ENCODE results near the gene MAP3K14.

MAP3K14 gene

DNA sequence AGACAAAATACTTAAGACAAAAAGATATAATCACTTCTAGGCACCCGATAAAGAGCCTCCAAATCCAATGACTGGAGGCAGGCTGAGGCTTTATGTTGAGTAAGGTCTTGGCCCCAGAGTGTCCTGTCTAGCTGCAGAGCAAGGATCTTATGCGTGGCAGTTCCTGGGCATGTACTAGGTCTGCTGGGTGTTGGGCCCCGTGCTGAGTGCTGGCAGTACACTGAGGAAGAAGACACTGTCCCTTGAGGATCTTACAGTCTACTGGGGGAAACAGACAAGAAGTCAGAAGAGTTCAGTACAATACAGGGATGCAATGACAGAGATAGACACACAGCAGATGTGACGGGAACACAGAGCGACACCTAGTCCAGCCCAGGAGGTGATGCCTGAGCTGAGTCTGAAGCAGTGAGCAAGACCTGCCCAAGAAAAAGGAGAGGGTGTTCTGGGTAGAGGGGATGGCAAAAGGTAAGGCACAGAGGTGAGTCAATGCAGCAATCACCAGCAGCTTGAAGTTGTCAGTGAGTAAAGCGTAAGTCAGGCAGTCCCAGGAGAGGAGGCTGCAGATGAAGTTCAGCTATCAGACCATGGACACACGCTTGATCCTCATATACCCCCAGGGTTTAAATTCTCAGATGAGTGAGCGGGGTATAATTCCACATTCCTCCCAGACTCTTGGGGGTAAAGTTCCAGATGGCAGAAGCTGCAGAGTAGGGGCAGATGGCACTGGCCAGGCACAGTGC lies 18.1 kb downstream of the MAP3K14 start:
- no peak for DNase-seq

DNA sequence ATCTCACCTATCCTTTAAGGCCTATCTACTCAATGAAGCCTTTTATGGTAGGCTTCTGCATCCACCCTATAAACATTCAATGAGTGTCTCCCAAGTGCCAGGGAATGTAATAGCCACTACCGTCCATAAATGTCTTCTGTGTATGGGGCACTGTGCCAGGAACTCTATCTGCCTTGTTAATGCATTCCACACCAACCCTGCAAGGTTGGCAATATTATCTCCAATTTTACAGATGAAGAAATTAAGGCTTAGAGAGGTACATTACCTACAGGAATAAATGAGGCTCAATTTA lies 20.0 kb downstream of the MAP3K14 start:
- no peak for DNase-seq

DNA sequence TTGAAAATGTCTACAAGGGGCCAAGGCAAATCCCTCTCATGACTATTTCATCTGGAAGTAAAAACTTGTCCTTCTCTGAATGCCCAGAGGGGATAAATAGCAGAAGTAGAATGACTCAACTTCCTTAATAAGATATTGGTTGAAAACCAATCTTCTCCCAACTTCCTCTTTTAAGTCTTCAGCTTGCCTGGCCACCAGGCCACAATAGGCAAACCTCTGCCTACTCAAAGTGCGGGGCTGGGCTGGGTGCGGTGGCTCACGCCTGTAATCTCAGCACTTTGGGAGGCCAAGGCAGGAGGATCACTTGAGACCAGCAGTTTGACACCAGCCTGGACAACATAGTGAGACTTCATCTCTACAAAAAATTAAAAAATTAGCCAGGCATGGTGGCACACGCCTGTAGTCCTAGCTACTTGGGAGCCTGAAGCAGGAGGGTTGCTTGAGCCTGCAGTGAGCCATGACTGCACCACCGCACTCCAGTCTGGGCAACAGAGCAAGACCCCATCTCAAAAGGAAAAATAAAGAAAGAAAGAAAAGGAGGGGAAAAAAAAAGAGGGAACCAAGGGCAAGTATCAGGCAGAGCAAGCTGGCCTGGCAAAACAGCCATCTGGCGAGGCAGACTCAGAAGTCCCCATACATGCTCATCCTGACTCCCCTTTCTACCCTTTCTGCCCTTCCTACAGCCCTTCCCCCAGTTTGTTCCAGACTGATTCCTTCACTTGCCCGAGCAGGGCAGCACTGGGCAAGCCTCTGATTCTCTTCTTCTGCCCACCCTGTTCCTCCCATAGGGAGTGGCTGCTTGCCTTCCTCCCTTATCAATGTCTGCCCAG lies 20.6 kb downstream of the MAP3K14 start:
- no peak for DNase-seq

DNA sequence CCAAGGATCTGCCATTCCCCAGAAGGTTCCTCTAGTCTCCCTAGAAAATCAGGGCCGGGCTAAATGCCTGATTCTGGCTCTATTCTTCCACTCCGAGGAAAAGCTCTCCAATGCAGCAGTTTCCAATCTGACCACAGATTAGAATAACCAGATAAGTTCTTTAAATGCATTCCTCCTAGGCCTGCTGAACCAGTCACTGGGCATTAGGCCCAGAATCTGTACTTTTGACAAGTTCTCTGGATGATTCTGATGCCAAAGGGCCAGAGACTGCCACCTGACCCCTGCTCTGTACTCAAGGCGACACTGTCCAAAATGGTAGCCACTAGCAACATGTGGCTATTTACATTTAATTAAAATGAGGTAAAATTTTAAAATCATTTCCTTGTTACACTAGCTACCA lies 22.3 kb downstream of the MAP3K14 start:
- DNase-seq: no peak

DNA sequence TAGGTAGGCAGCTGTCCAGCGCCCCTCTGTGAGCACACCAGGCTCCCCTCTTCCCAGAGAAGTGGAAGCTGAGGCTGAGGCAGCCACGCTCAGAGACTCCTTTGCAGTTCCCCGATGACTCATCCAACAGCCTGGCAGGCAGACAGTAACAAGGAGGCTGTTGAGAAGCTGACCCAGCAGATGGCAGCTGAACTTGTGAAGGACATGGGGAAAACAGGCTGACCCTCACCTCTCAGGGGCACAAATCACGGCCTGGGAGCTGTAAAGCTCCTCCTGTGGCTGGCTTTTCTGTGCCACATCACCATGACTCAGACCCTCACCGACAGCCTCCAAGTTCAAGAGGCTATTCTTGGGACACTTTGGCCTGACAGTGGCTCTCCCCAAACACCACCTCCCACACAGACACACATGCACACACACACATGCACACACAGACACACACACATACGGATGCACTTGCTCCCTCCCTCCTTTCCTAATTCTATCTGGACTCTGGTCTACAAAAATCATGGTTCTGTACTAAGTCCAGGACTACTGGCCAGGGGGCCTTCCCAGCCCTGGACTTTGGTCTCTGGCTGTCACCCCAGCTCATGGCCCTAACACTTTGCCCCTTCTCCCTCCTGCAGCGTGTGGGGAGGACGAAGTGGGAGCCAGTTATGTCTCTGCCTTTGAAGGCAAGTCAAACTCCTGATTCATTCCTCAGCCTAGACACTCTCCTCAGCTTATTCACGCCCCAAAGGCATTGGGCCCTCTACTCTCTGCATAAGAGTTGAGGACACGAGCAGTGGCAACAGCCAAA lies 23.2 kb downstream of the MAP3K14 start:
- no peak for DNase-seq

DNA sequence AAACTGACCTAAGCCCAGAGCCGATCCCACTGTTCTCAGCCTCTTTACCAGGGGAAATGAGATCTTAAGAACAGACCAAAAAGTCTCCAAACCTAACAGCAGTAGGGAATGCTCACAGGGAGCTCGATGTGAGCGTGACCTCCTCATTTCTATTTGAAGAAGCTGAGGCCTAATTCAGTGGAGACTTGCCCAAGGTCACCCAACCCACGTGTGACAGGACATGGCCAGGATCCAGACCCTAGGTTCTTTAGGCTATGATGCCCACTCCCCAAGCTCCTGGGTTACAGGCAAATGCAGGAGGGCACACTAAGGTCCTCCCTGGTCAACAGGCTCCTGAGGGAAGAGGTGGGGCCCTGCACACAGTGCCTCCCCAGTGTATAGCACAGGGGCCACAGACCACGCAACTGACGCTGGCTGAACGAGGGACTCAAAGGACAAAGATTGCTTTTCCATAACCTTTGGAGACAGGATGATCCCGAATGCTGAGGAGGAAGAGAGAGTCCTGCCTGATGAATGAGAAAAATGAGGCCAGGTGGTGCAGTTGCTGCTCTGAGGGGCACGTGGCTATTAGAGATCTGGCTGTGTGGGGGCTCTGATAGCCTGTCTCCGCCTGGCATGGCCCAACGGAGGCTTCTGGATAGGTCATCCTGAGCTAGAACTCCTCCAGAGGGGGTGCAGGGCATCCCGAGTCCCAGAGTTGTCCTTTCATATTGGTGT lies 24.0 kb downstream of the MAP3K14 start:
- no peak for DNase-seq

DNA sequence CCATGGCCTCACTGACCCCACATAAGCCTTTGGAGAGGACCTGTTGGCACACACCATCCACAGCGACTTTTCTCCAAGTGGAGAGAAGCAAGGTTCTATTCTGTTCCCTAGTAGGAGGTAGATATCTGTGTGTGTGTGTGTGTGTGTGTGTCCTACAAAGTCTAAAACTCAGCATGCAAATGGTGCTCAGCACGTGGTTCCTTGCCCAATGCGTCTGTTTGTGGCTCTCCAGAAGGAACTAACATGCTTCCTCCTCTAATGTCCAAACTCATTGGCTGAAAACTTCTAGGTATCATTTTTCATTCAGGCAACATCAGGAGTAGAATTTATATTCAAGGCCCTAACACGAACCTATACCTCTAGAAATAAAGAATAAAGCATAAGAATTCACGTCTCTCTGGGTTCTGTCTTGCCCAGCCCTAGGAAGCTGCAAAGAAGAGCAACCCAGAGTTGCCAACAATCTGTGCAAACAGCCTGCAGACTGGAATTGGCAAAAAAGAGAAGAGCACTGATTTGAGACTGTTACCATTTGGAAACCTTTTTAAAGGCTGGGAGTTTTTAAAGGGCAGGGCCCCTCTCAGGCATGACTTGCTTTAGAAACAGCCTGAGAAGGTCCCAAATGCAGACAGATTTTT lies 25.5 kb downstream of the MAP3K14 start:
- DNase-seq: no peak

DNA sequence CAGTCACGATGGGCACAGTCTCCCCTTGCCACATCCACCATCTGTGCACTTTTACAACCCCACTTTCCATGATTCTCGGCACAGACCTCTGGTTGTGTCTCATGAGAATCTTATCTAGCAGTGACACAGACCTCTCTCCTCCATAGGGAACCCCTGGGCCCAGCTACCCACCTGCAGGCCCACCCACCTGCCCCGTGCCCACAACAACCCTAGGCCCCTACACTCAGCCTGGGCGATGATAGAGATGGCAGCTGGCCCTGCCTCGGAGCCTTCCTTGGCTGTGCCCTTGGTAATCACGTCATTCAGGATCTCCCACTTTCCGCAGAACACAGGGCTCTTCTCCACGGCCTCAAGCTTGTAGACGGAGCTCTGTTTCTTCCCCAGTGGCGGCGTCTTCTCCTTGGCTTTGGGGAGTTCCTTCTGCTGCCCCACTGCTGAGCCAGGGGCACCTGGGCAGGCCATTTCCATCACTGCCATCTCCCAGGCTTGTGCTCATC lies 26.5 kb downstream of the MAP3K14 start:
- no peak for DNase-seq

DNA sequence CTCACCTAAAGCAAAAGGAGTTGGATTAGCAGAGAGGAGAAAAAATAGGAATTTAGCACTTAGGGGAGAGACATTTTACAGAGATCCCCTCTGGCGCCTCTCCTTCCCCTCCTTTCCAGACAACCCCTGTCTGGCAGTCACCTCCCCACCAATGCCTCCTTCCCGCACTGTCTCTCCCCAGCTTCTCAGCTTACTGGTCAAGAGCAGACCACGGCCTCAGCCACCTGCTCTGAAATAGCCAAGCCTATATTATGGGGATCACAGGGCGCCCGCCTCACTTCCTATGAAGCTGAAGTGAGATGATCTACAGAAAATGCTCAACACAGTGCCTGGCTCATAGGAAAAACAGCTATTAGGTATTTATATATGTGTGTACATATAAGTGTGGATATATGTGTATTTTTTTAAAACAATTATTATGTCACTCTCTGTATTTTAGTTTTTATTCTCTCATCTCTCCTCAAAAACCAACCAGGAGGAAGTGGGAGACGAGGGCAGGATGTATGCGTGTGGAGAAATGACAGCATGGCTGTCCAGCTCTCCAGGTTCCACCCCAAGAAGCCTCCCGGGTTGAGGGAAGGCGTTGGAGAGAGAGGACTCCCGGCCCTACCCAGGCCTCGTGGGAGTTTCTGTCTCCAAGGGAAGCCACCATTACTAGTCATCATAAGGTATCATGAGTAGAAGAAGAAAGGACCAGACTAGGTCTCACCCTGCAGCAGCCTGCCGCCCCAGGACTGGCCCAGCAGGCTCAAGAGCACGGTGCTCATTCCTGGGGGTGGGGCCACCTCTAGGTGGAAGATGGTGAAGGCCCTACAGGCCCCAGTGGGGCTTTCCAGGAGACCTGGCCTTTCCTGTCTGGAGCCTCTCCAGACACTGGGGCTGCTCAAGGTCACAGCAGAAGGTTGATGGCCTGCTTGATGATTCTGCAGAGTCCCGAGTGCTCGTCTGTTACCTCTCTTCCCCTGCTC lies 27.2 kb downstream of the MAP3K14 start:
- no peak for DNase-seq

DNA sequence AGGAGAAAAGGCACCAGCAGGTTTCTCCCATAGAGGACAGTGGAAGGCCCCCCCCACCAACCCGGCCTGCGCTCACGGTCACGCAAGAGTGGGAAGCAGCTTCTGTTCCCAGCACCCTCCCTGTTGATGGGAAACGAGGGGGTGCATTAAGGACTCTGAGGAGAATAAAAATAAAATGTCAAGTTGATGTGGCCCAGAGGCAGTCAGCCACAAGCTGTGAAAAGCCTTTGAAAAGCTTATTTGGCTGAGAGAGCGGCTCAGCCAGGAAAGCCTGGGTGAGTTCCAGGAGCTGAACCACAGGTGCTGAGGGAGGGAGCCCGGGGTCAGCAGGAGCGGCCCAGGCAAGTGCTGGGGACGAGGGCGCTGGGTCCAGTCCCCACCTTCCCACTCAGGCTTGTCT lies 28.0 kb downstream of the MAP3K14 start:
- no peak for DNase-seq

DNA sequence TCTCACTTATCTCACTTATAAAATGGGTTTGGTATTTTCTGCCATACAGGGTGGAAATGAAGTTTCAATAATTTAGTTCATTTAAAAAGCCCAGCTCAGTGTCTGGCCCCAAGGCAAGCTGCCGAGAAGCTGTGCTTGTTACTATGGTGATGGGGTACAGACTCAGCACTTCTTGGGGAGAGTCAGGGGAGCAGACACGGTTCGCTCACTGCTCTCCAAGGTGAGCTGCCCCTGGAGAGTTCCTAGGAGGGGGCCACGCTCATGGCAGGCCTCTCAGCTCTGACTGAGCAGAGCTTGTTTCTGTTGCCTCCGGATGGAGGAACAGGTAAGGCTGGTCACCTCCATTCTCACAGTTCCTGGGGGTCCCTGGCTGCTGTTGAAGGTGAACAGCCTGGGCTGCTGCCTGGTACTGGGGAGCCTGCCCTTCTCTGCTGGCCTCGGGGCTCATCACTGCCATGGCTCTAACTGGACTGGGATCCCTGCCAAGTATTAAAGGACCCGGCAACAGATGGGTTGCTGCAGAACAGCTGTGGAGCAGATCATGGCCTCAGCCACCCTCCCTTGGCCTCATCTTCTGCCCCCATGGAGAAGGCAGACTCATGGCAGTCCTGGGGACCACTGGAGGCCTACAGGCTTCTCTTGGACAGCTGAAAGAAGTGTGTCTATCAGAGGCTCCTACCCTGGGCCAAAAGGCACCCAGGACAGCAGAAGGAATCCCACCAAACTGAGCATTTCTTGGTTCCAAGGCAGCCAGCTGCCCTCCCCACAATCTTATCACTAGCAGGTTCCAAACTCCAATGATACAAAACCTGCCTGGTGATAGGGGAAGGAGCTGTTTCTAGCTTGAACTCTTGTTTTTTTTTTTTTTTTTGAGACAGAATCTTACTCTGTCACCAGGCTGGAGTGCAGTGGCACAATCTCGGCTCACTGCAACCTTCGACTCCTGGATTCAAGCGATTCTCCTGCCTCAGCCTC lies 29.0 kb downstream of the MAP3K14 start:
- no peak for DNase-seq

DNA sequence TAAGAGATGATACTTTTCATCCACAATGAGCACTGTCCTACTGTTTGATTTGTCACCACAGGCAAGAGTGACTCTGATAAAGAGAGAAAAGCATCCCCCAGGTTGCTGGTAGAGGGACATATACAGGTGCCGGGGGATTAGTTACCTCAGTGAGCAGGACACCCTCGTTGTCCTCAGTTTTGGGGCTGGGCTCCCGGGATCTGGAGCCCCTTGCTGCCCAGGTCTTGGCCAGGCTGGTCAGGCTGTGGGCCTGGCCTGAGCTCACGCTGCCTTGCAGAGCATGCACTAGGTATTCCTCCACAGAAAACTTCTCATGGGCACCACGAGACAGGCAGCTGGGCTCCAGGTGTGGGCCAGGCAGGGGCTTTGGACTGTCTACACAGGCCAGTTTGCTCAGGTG lies 30.5 kb downstream of the MAP3K14 start:
- DNase-seq: no peak

DNA sequence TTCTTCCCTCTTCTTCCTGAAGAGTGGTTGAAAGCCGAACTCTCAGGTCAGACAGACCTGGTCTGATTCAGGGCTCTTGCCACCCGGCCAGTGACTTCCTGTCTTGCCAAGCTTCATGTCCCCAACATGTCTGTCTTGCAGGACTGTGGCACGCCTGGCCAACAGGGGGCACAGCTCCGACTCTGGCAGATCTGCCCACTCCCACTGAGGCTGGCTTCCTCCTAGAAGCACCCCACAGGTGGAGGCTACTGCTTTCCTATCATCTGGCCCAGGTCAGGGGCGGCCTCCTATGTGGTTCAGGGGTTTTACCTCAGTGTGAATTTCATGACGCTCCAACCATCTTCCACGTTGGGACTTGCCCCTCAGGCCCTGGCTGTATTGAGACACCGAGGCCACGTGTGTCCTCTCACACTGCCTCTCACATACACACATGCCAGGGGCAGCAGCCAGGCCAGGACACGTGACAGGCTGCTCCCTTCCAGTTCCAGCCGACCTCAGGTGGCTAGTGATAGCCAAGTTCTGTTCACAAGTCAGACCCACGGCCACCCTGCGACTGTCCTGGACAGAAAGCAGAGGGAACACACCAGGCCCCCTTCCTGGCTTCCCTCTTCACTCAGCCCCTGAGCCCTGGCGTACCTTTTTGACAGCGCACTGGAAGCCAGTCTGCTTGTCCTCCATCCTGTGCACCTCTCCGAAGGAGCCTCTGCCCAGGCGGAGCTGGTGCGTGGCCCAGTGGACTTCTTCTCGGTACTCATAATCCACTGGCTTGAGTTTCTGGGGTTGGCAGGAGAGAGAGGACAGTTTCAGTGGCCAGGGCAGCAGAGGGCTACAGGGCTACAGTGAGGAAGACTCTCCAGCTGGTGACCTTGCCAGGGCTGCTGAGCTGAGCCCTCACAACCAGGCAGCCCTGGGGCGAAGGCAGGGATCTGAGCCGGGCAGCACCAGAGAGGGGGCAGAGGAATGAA lies 32.4 kb downstream of the MAP3K14 start:
- no peak for DNase-seq

DNA sequence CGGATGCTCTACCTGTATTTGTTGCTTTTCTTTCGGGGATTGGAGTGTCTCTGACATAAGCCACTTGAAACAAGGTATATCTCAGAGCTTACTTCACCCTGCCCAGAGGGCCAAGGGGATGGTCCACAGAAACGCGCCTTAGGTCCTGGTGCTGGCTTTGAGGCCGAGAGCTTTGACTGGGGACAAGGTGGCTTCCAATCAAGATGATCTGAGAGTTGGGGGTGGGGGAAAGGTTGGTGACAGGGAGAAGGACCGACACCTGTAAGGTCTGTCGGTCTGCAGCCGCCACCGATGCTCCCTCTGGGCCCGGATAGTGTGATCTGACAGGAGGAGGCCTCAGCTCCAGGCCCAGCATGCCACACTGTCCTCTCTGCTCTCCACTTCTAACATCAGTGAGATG lies 33.1 kb downstream of the MAP3K14 start:
- no peak for DNase-seq

DNA sequence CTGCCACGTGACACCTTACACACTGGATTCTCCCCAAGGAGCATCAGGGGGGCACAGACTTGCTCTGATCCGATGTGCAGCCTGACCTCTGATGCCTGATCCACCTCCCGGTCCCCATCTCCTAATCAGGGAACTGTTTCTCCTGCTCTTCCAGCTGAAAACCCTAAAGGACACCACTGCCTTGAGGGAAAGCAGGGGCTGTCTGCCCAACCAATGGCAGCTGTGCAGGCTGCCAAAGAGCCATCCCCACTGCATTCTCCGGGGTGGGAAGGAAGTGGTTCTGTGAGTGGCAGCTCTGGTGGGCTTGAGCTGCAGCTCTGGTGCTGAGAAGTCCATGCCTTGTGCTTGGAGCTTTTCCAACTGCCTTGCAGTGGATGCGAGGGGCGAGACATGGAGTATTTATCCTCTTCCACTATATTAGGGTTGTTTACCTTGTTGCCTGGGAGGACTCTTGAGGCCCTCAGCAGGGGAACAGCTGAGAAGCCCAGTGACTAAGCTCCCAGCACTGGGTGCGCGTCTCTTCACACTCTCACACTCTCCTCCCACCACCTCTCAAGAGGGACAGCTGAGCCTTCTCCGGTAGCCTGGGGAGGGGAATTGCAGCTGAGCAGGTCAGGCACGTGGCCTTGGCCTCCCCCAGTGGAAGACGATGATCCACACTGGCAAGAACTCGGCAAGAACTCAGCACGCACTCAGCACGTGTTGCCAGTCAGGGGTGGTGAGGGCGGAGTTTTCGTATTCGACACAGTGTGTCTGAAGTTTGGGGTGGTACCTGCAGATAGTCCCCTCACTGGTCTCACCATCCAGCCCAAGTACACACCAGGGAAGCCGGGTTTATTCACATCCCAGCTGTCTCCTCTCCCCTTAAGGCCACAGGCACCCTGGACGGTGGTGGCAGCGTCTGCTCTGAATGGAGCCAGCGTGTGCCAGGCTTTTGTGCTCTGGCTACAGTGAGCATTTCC lies 33.9 kb downstream of the MAP3K14 start:
- no peak for DNase-seq

DNA sequence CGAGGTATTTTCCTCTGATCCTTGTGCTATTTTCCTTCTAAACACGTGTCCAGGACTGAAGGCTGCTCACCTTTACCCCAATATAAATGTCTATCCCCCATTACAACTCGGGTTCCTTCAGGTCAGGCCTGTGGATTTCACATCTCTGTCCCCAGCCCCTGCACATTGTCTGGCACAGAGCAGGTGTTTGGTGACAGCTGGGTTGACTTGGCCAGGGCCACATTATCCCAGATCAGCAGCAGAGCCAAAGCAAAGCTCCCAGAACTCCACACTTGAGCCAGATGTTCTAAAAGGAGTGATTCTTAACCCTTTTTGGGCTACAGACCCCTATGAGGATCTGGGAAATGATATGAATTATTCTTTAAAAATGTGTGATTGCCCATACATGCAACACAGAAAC lies 36.9 kb downstream of the MAP3K14 start:
- no peak for DNase-seq

DNA sequence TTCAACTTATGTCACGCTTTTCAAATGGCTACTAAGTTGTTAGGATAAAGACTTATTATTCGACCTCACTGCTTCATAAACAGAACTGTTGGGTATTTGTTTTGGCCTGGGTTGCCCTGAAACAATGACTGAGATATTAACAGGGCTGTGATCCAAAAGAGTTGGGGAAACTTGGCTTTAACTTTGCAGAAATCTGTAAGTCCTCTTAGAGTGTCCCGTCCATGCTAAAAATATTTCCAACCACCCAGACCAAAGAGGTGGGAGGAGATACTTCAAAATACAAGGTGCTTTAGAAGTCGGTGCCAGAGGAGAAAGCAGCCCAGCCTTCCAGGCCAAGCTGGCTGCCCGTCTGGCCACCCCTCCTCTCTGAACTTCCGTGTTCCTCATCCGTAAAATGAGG lies 38.8 kb downstream of the MAP3K14 start:
- no peak for DNase-seq

All from activated CD4-positive, CD25-positive, alpha-beta regulatory T cell treated with anti-CD3 and anti-CD28 coated beads, Interleukin-2, amount 50 U/mL, for 72 hours (primary cell).